ENCODE results near the gene NTM. TPM values are rescaled to one million over a fixed set of nuclear protein-coding genes. Genes with fewer than 3 reads are reported as not detected.

NTM gene
- total RNA-seq, 1 donor, result 52.2 TPM

- DNase-seq (ENCODE audit: low read depth), result peak; percentile 71
- H3K4me3 ChIP-seq (ENCODE audit: low read depth, low read length), result no peak overlapping the region
- TF ChIP-seq CTCF (IDR thresholded peaks at IDR 0.05; ENCODE audit: insufficient read depth, low read length), result no peak
Observed at GRCh38 chr11:132024587-132025295, 654.3 kb downstream of the NTM start.

DNA sequence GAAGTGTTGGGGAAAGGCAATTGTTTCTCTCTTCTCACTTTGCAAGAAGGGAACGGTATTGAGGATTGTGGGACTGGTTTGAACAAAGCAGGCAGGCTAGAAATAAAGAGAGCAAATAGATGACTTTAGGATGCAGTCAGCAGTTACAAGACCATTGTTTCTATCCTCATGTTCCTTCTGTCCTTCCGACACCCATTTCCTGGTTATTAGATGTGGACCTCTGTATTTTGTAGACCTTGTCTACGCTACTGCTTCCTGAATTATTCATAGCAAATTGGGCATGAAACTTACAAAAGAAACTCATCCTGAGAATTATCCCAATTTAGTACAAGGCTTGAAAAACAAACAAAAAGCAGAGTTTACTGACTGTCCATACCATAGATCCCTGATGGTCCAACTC lies 656.3 kb downstream of the NTM start:
- no peak for TF ChIP-seq CTCF (IDR thresholded peaks at IDR 0.05; ENCODE audit: insufficient read depth, low read length)

GRCh38 chr11:132028380-132029240 lies 658.2 kb downstream of the NTM start:
- no peak overlapping the region for H3K4me3 ChIP-seq (ENCODE audit: low read depth, low read length)
- DNase-seq (ENCODE audit: low read depth), result peak; percentile 73
- peak; percentile 62 for TF ChIP-seq CTCF (IDR thresholded peaks at IDR 0.05; ENCODE audit: insufficient read depth, low read length)

More for the DNA sequence above, 656.3 kb downstream of the NTM start:
- no peak overlapping the region for H3K4me3 ChIP-seq (ENCODE audit: low read depth, low read length)
- no peak for DNase-seq (ENCODE audit: low read depth)

- no peak for TF ChIP-seq CTCF (IDR thresholded peaks at IDR 0.05; ENCODE audit: insufficient read depth, low read length)
- H3K4me3 ChIP-seq (ENCODE audit: low read depth, low read length), result no peak overlapping the region
- DNase-seq (ENCODE audit: low read depth), result peak; percentile 64
Observed at GRCh38 chr11:132030896-132031295, 660.5 kb downstream of the NTM start.

- no peak for TF ChIP-seq CTCF (IDR thresholded peaks at IDR 0.05; ENCODE audit: insufficient read depth, low read length)
- DNase-seq (ENCODE audit: low read depth), result peak; percentile 67
- H3K4me3 ChIP-seq (ENCODE audit: low read depth, low read length), result no peak overlapping the region
Observed at GRCh38 chr11:132032555-132032954, 662.1 kb downstream of the NTM start.

GRCh38 chr11:132033051-132033450 lies 662.6 kb downstream of the NTM start:
- TF ChIP-seq CTCF (IDR thresholded peaks at IDR 0.05; ENCODE audit: insufficient read depth, low read length), result no peak
- peak; percentile 59 for DNase-seq (ENCODE audit: low read depth)
- no peak overlapping the region for H3K4me3 ChIP-seq (ENCODE audit: low read depth, low read length)

Measured in fibroblast of the aortic adventitia (primary cell).